ENCODE data around the gene ARHGAP12. TPM values are rescaled to one million over a fixed set of nuclear protein-coding genes. Genes with fewer than 3 reads are reported as not detected.

ARHGAP12 gene
- total and polyA plus RNA-seq, 2 donors (not counting 3 experiments of a cell fraction or from before 2014, with no cell fraction given) = 5.8 to 19.3 TPM

DNA sequence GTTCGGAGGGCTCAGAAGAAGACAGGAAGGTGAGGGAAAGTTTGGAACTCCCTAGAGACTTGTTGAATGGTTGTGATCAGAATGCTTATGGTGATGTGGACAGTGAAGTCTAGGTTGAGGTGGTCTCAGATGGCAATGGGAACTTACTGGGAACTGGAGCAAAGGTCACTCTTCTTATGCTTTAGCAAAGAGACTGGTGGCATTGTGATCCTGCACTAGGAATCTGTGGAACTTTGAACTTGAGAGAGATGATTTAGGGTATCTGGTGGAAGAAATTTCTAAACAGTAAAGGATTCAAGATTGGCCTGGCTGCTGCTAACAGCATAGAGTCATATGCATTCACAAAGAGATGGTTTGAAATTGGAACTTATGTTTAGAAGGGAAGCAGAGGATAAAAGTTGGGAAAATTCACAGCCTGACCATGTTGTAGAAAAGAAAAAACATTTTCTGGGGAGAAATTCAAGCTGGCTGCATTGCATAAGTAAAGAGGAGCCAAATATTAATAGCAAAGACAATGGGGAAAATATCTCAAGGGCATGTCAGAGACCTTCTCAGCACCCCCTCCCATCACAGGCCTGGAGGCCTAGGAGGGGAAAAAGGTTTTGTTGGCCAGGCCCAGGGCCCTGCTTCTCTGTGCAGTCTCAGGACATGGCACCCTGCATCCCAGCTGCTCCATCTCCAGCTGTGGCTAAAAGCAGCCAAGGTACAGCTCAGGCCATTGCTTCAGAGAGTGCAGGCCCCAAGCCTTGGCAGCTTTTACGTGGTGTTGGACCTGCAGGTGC, 26.0 kb upstream of the ARHGAP12 start:
- no peaks in the 10 kb centered on the region for H4K20me1 ChIP-seq (replicated peaks; ENCODE audit: control insufficient read depth, extremely low read depth, insufficient read depth, low read length)
- TF ChIP-seq POLR2AphosphoS5 (IDR thresholded peaks at IDR 0.05; ENCODE audit: insufficient read depth, low read depth, low read length) (no peak), POLR2A (IDR thresholded peaks at IDR 0.05; ENCODE audit: low read depth, low read length) (no peak), EZH2 (IDR thresholded peaks at IDR 0.05; ENCODE audit: borderline replicate concordance, low read depth, low read length, severe bottlenecking) (no peak), GATA2 (IDR thresholded peaks at IDR 0.05; ENCODE audit: insufficient read depth, insufficient read length, low read depth, low read length) (no peak), FOS (IDR thresholded peaks at IDR 0.05; ENCODE audit: borderline replicate concordance, insufficient read depth, low read length) (no peak), MYC (IDR thresholded peaks at IDR 0.05; ENCODE audit: low read depth, low read length) (no peak), JUN (IDR thresholded peaks at IDR 0.05; ENCODE audit: borderline replicate concordance, insufficient read depth, insufficient read length, low read depth) (no peak)
- TF ChIP-seq, protein P1, sequence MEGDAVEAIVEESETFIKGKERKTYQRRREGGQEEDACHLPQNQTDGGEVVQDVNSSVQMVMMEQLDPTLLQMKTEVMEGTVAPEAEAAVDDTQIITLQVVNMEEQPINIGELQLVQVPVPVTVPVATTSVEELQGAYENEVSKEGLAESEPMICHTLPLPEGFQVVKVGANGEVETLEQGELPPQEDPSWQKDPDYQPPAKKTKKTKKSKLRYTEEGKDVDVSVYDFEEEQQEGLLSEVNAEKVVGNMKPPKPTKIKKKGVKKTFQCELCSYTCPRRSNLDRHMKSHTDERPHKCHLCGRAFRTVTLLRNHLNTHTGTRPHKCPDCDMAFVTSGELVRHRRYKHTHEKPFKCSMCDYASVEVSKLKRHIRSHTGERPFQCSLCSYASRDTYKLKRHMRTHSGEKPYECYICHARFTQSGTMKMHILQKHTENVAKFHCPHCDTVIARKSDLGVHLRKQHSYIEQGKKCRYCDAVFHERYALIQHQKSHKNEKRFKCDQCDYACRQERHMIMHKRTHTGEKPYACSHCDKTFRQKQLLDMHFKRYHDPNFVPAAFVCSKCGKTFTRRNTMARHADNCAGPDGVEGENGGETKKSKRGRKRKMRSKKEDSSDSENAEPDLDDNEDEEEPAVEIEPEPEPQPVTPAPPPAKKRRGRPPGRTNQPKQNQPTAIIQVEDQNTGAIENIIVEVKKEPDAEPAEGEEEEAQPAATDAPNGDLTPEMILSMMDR (IDR thresholded peaks at IDR 0.05; ENCODE audit: extremely low read depth in 1 of 2, insufficient read depth in 1 of 2, low read depth in 1 of 2, low read length in 2 of 2) = no peak
- no peaks in the 10 kb centered on the region for H3K27me3 ChIP-seq (ENCODE audit: control insufficient read depth in 2 of 2, insufficient read depth in 2 of 2, low read length in 2 of 2)
- no peak overlapping the region for H3K4me2 ChIP-seq (ENCODE audit: insufficient read depth, low read length)
- no peaks in the 10 kb centered on the region for H3K36me3 ChIP-seq (ENCODE audit: control insufficient read depth in 2 of 2, extremely low read depth in 1 of 2, insufficient read depth in 2 of 2, low read length in 2 of 2)
- DNase-seq (ENCODE audit: low read depth, low spot score) = no peak
- H3K4me3 ChIP-seq (replicated peaks in 1 of 3; ENCODE audit: insufficient read depth in 1 of 3, low read depth in 1 of 3, low read length in 3 of 3) = no peak overlapping the region
- H3K9me3 ChIP-seq (replicated peaks; ENCODE audit: control insufficient read depth, insufficient read depth, low read length) = no peaks in the 10 kb centered on the region
- no peak for FAIRE-seq
- dilution Hi-C loops (cut with MboI; ENCODE audit: extremely low pct_ligation_motif_present, low sequenced_read_pairs) = no loop called here
- no TSS peak for BruUV-seq (replicated peaks)
- POLR2A ChIA-PET = no interaction called here
- no peak overlapping the region for H3K27ac ChIP-seq (ENCODE audit: insufficient read depth, low read depth, low read length)
- intact Hi-C loops (cut with micrococcal nuclease) = no loop called here
- H3K9ac ChIP-seq (replicated peaks; ENCODE audit: extremely low read depth, insufficient read depth, low read length) = no peak overlapping the region
- CTCF ChIA-PET = interaction anchor here (0.8 to 1.3 kb wide), 2 partner anchors 92 to 246 kb away, joined by 3 read pairs; no protein-coding TSS in a partner anchor
- H3K9me1 ChIP-seq (replicated peaks; ENCODE audit: control insufficient read depth, extremely low read depth, insufficient read depth, low read length) = no peaks in the 10 kb centered on the region
- H2AFZ ChIP-seq (ENCODE audit: low read depth, low read length) = no peak overlapping the region
- peaks cover 12% of the 10 kb centered on the region for H3K4me1 ChIP-seq (ENCODE audit: control insufficient read depth, extremely low read depth, insufficient read depth, low read length)
- no peaks in the 10 kb centered on the region for H3K79me2 ChIP-seq (ENCODE audit: control insufficient read depth, insufficient read depth, low read length)

All from endothelial cell of umbilical vein (primary cell).